AG10803 (cell line): ENCODE measurements around the gene RBM15B.
A peak's percentile ranks its signal among the peaks of the same experiment; 100 is the strongest.

Experiments
- DNase-seq: peaks from one replicate; pipeline ENCODE4 v3.0.0; 2010; ENCODE audit warnings: low read depth
- H3K4me3 ChIP-seq: 2 replicates; pipeline ENCODE4 v1.5.1; 2011; ENCODE audit warnings: mild to moderate bottlenecking, low read length, control low read depth
- CTCF ChIP-seq: conservative IDR thresholded peaks from 2 replicates; pipeline ENCODE4 v1.5.1; 2011; ENCODE audit warnings: mild to moderate bottlenecking, low read length, control low read depth, inconsistent platforms

Gene RBM15B

GRCh38 chr3:51371943-51372557, 19.0 kb upstream of the RBM15B start:
- H3K4me3 ChIP-seq: no peak overlapping the region
- peak; percentile 76 for DNase-seq
- TF ChIP-seq CTCF: peak; percentile 87

GRCh38 chr3:51373658-51374421, 17.2 kb upstream of the RBM15B start:
- no peak overlapping the region for H3K4me3 ChIP-seq
- no peak for DNase-seq
- no peak for TF ChIP-seq CTCF

- no peak for DNase-seq
- H3K4me3 ChIP-seq: no peak overlapping the region
- TF ChIP-seq CTCF: no peak
Measured at GRCh38 chr3:51374456-51374855, 16.6 kb upstream of the RBM15B start.

GRCh38 chr3:51375136-51375535, 15.9 kb upstream of the RBM15B start:
- TF ChIP-seq CTCF: no peak
- no peak overlapping the region for H3K4me3 ChIP-seq
- DNase-seq: no peak

- no peak for DNase-seq
- H3K4me3 ChIP-seq: no peak overlapping the region
- TF ChIP-seq CTCF: no peak
Measured at GRCh38 chr3:51375571-51375970, 15.5 kb upstream of the RBM15B start.

GRCh38 chr3:51378065-51378464, 13.0 kb upstream of the RBM15B start:
- TF ChIP-seq CTCF: no peak
- H3K4me3 ChIP-seq: no peak overlapping the region
- DNase-seq: no peak

GRCh38 chr3:51378726-51379125, 12.4 kb upstream of the RBM15B start:
- DNase-seq: no peak
- H3K4me3 ChIP-seq: no peak overlapping the region
- no peak for TF ChIP-seq CTCF
